HepG2 (cell line): ENCODE measurements around the gene FMO1.
"Not testable (repeated sequence)": the region's sequence is repeated elsewhere in the genome, so short reads cannot be mapped to it uniquely, and the experiment has no call there.

Experiments
- CHD2 ChIP-seq: IDR thresholded peaks from 2 replicates; pipeline ENCODE4 v1.6.1; 2011; ENCODE audit warnings: low read depth, low read length, improper control_type of control experiment
- CTCF ChIP-seq: sonication (generic); formaldehyde crosslinking; IDR thresholded peaks from 2 replicates; pipeline ENCODE4 v1.5.0; 2020; ENCODE audit warnings: mild to moderate bottlenecking, missing genetic modification reagents, moderate library complexity
- FOXA3 ChIP-seq: IDR thresholded peaks from 2 replicates; pipeline ENCODE4 v1.6.1; 2016; ENCODE audit warnings: missing genetic modification reagents, missing compliant biosample characterization
- HMG20B ChIP-seq: conservative IDR thresholded peaks from 2 replicates; pipeline ENCODE4 v1.6.1; 2016; ENCODE audit warnings: missing genetic modification reagents, missing compliant biosample characterization
- ZNF24 ChIP-seq: fragments of 450-650 bp; IDR thresholded peaks from 2 replicates; pipeline ENCODE4 v1.6.1; 2017; ENCODE audit warnings: antibody characterized with exemption, mild to moderate bottlenecking
- ZNF556 ChIP-seq: sonication (generic); formaldehyde crosslinking; IDR thresholded peaks from 2 replicates; pipeline ENCODE4 v1.4.0; 2020; ENCODE audit warnings: mild to moderate bottlenecking, missing genetic modification reagents, borderline replicate concordance

DNA sequence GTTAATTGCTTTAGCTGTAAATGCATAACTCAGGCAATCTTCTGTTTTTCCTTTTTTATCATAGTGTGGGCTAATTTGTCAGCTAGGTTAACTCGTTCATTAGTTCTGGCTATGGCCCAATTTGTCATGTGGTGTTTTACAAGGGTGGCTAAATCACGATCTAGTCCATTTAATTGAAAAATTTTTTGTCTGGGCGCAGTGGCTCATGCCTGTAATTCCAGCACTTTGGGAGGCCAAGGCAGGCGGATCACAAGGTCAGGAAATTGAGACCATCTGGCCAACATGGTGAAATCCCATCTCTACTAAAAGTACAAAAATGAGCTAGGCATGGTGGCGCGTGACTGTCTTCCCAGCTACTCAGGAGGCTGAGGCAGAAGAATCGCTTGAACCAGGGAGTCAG is 47.1 kb downstream of the FMO1 start:
- TF ChIP-seq FOXA3 (CRISPR knock-in tag); ZNF24; CHD2; CTCF; HMG20B; ZNF556: not testable (repeated sequence)
